Keratinocyte (primary cell): ENCODE results near the gene ARL5A.

ENCODE experiments used
- EZH2 ChIP-seq: IDR thresholded peaks from one replicate; pipeline ENCODE4 v1.6.1; 2012; ENCODE audit warnings: inconsistent platforms, mild to moderate bottlenecking, low read length, moderate library complexity
- TF ChIP-seq, protein P1 (sequence below), 3 experiments: IDR thresholded peaks in 1 of 3; conservative IDR thresholded peaks in 1 of 3; optimal IDR thresholded peaks in 1 of 3; 2 replicates in 2 of 3; 3 replicates in 1 of 3; pipeline versions ENCODE3 to v1.5.1; 2011; ENCODE audit warnings: low read length in 3 of 3, mild to moderate bottlenecking in 3 of 3, moderate library complexity in 2 of 3, control low read depth in 1 of 3, inconsistent platforms in 1 of 3; ENCODE audit not compliant: insufficient read depth in 2 of 3; ENCODE audit errors: extremely low read depth in 1 of 3

DNA sequence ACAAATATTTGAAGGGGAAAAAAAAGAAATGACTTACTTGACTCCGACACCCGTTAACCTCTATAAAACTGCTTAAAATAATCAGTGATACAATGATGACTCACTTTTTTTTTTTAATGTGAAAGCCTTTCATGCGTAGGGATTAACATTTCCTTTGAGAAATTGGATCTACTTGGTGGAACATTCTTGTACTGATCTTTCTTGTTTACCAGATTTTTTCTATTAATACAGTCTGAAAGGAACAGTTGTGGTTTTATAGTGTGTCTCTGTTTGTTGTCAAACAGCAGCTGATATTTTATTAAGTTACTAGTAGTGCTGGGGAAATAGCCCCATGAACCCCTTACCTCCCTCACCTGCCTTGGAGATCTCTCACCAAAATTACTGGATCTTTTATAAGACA, 53.7 kb downstream of the ARL5A start:
- no peak for TF ChIP-seq EZH2
- TF ChIP-seq, protein P1, sequence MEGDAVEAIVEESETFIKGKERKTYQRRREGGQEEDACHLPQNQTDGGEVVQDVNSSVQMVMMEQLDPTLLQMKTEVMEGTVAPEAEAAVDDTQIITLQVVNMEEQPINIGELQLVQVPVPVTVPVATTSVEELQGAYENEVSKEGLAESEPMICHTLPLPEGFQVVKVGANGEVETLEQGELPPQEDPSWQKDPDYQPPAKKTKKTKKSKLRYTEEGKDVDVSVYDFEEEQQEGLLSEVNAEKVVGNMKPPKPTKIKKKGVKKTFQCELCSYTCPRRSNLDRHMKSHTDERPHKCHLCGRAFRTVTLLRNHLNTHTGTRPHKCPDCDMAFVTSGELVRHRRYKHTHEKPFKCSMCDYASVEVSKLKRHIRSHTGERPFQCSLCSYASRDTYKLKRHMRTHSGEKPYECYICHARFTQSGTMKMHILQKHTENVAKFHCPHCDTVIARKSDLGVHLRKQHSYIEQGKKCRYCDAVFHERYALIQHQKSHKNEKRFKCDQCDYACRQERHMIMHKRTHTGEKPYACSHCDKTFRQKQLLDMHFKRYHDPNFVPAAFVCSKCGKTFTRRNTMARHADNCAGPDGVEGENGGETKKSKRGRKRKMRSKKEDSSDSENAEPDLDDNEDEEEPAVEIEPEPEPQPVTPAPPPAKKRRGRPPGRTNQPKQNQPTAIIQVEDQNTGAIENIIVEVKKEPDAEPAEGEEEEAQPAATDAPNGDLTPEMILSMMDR (optimal IDR thresholded peaks at IDR 0.05 in 1 of 3, IDR thresholded peaks at IDR 0.05 in 1 of 3, conservative IDR thresholded peaks at IDR 0.05 in 1 of 3; ENCODE audit: extremely low read depth in 1 of 3, insufficient read depth in 2 of 3, low read length in 3 of 3): no peak
